ENCODE measurements around the gene HELZ.
"Not testable (repeated sequence)": the region's sequence is repeated elsewhere in the genome, so short reads cannot be mapped to it uniquely, and the experiment has no call there.

Gene HELZ

GRCh38 chr17:67107171-67107570 lies 137.8 kb downstream of the HELZ start:
- ChIA-PET POLR2A (no interaction called here), CTCF (interaction anchor here (0.7 kb wide), 2 partner anchors 181 to 878 kb away, joined by 3 read pairs; partner anchors contain the start of gene APOH)
- no peak overlapping the region for H3K4me3 ChIP-seq (ENCODE audit: low read depth, low read length)
- no peak for DNase-seq (ENCODE audit: low read depth, low spot score)
- no peak for TF ChIP-seq CTCF (IDR thresholded peaks at IDR 0.05; ENCODE audit: insufficient read depth, low read length, missing control alignments)

- no peak overlapping the region for H3K4me3 ChIP-seq (ENCODE audit: low read depth, low read length)
- DNase-seq (ENCODE audit: low read depth, low spot score), result no peak
- TF ChIP-seq CTCF (IDR thresholded peaks at IDR 0.05; ENCODE audit: insufficient read depth, low read length, missing control alignments), result no peak
- CTCF ChIA-PET, result interaction anchor here (0.6 to 1.2 kb wide), 2 partner anchors 68 to 587 kb away, joined by 3 read pairs; no protein-coding TSS in a partner anchor
- POLR2A ChIA-PET, result no interaction called here
These were observed 139.8 kb downstream of the HELZ start for GRCh38 chr17:67105213-67105612.

GRCh38 chr17:67104641-67105040 lies 140.4 kb downstream of the HELZ start:
- H3K4me3 ChIP-seq (ENCODE audit: low read depth, low read length); DNase-seq (ENCODE audit: low read depth, low spot score); POLR2A ChIA-PET: not testable (repeated sequence)
- CTCF ChIA-PET, result interaction anchor here (0.6 kb wide), 1 partner anchor 587 kb away, joined by 3 read pairs; no protein-coding TSS in a partner anchor

GRCh38 chr17:67098006-67098405 lies 147.0 kb downstream of the HELZ start:
- no peak for DNase-seq (ENCODE audit: low read depth, low spot score)
- no peak for TF ChIP-seq CTCF (IDR thresholded peaks at IDR 0.05; ENCODE audit: insufficient read depth, low read length, missing control alignments)
- ChIA-PET CTCF (interaction anchor here (0.7 kb wide), 1 partner anchor 16 kb away, joined by 3 read pairs; no protein-coding TSS in a partner anchor), POLR2A (no interaction called here)
- no peak overlapping the region for H3K4me3 ChIP-seq (ENCODE audit: low read depth, low read length)

- ChIA-PET CTCF (no interaction called here), POLR2A (no interaction called here)
- no peak for DNase-seq (ENCODE audit: low read depth, low spot score)
- no peak for TF ChIP-seq CTCF (IDR thresholded peaks at IDR 0.05; ENCODE audit: insufficient read depth, low read length, missing control alignments)
- no peak overlapping the region for H3K4me3 ChIP-seq (ENCODE audit: low read depth, low read length)
These were observed 148.4 kb downstream of the HELZ start for GRCh38 chr17:67096609-67097008.

GRCh38 chr17:67095803-67096202 lies 149.2 kb downstream of the HELZ start:
- no peak for TF ChIP-seq CTCF (IDR thresholded peaks at IDR 0.05; ENCODE audit: insufficient read depth, low read length, missing control alignments)

GRCh38 chr17:67095291-67095690 lies 149.7 kb downstream of the HELZ start:
- DNase-seq (ENCODE audit: low read depth, low spot score); CTCF ChIA-PET; POLR2A ChIA-PET; H3K4me3 ChIP-seq (ENCODE audit: low read depth, low read length): not testable (repeated sequence)

More at GRCh38 chr17:67095803-67096202, 149.2 kb downstream of the HELZ start:
- DNase-seq (ENCODE audit: low read depth, low spot score), result no peak
- CTCF ChIA-PET, result no interaction called here
- no peak overlapping the region for H3K4me3 ChIP-seq (ENCODE audit: low read depth, low read length)
- POLR2A ChIA-PET, result no interaction called here
